Activated T-helper 1 cell treated with Interleukin-2 at 50 U/mL for 16 hours (primary cell): ENCODE results near the gene FEM1B.

Experiments used
- DNase-seq: peaks from one replicate; pipeline ENCODE4 v3.0.0-alpha.2; 2020; ENCODE audit warnings: low read depth

Gene FEM1B

GRCh38 chr15:68326711-68327354 lies 49.3 kb downstream of the FEM1B start:
- no peak for DNase-seq

GRCh38 chr15:68328443-68328842 lies 50.9 kb downstream of the FEM1B start:
- no peak for DNase-seq

- no peak for DNase-seq
Measured at GRCh38 chr15:68328964-68329363, 51.4 kb downstream of the FEM1B start.

GRCh38 chr15:68330416-68330815 lies 52.9 kb downstream of the FEM1B start:
- DNase-seq = no peak

GRCh38 chr15:68330901-68331300 lies 53.4 kb downstream of the FEM1B start:
- DNase-seq = no peak

GRCh38 chr15:68332266-68332665 lies 54.7 kb downstream of the FEM1B start:
- no peak for DNase-seq

- DNase-seq = no peak
Measured at GRCh38 chr15:68333775-68334470, 56.4 kb downstream of the FEM1B start.

GRCh38 chr15:68334661-68335124 lies 57.1 kb downstream of the FEM1B start:
- DNase-seq = no peak

GRCh38 chr15:68335251-68335650 lies 57.7 kb downstream of the FEM1B start:
- DNase-seq = no peak

- DNase-seq = no peak
Measured at GRCh38 chr15:68335655-68336054, 58.1 kb downstream of the FEM1B start.

GRCh38 chr15:68336516-68336915 lies 59.0 kb downstream of the FEM1B start:
- DNase-seq = no peak

GRCh38 chr15:68337826-68338225 lies 60.3 kb downstream of the FEM1B start:
- DNase-seq = no peak

- DNase-seq = no peak
Measured at GRCh38 chr15:68339481-68339880, 61.9 kb downstream of the FEM1B start.

GRCh38 chr15:68340726-68341671 lies 63.5 kb downstream of the FEM1B start:
- no peak for DNase-seq

GRCh38 chr15:68341760-68342725 lies 64.5 kb downstream of the FEM1B start:
- DNase-seq = no peak

GRCh38 chr15:68343579-68344225 lies 66.2 kb downstream of the FEM1B start:
- no peak for DNase-seq

- DNase-seq = no peak
Measured at GRCh38 chr15:68344600-68344999, 67.1 kb downstream of the FEM1B start.
